ENCODE measurements around the gene MYBPC3.

MYBPC3 gene

GRCh38 chr11:47306484-47306844 is 46.0 kb downstream of the MYBPC3 start:
- no peak overlapping the region for H3K4me3 Mint-ChIP-seq
- H3K27ac Mint-ChIP-seq = no peak overlapping the region
- H3K36me3 Mint-ChIP-seq = peaks cover 21% of the 10 kb centered on the region
- no peaks in the 10 kb centered on the region for H3K27me3 Mint-ChIP-seq
- H3K4me1 Mint-ChIP-seq (ENCODE audit: low read depth) = peaks cover 5% of the 10 kb centered on the region
- H3K9me3 Mint-ChIP-seq (ENCODE audit: low read depth) = peaks cover 5% of the 10 kb centered on the region

- H3K4me1 Mint-ChIP-seq (ENCODE audit: low read depth) = peaks cover 7% of the 10 kb centered on the region
- H3K36me3 Mint-ChIP-seq = peaks cover 23% of the 10 kb centered on the region
- no peak overlapping the region for H3K4me3 Mint-ChIP-seq
- H3K27ac Mint-ChIP-seq = no peak overlapping the region
- H3K27me3 Mint-ChIP-seq = no peaks in the 10 kb centered on the region
- peaks cover 5% of the 10 kb centered on the region for H3K9me3 Mint-ChIP-seq (ENCODE audit: low read depth)
These were observed 46.6 kb downstream of the MYBPC3 start for GRCh38 chr11:47305734-47306483.

- Mint-ChIP-seq H3K4me1 (ENCODE audit: low read depth) (peaks cover 9% of the 10 kb centered on the region), H3K36me3 (peaks cover 43% of the 10 kb centered on the region)
These were observed 49.6 kb downstream of the MYBPC3 start for GRCh38 chr11:47302853-47303252.

GRCh38 chr11:47299078-47299477 is 53.4 kb downstream of the MYBPC3 start:
- Mint-ChIP-seq H3K9me3 (ENCODE audit: low read depth) (peaks cover 5% of the 10 kb centered on the region), H3K4me3 (no peak overlapping the region), H3K36me3 (peaks cover 38% of the 10 kb centered on the region), H3K27ac (no peak overlapping the region), H3K4me1 (ENCODE audit: low read depth) (peaks cover 9% of the 10 kb centered on the region), H3K27me3 (no peaks in the 10 kb centered on the region)

More at GRCh38 chr11:47302853-47303252, 49.6 kb downstream of the MYBPC3 start:
- peak overlapping the region; percentile 23 for H3K27ac Mint-ChIP-seq
- no peaks in the 10 kb centered on the region for H3K27me3 Mint-ChIP-seq
- H3K9me3 Mint-ChIP-seq (ENCODE audit: low read depth) = peaks cover 5% of the 10 kb centered on the region
- no peak overlapping the region for H3K4me3 Mint-ChIP-seq

- peaks cover 3% of the 10 kb centered on the region for H3K4me1 Mint-ChIP-seq (ENCODE audit: low read depth)
- H3K27ac Mint-ChIP-seq = peak overlapping the region; percentile 58
- H3K4me3 Mint-ChIP-seq = no peak overlapping the region
- no peaks in the 10 kb centered on the region for H3K27me3 Mint-ChIP-seq
- peaks cover 22% of the 10 kb centered on the region for H3K36me3 Mint-ChIP-seq
- no peaks in the 10 kb centered on the region for H3K9me3 Mint-ChIP-seq (ENCODE audit: low read depth)
These were observed 56.5 kb downstream of the MYBPC3 start for GRCh38 chr11:47296045-47296444.

GRCh38 chr11:47295385-47295784 is 57.1 kb downstream of the MYBPC3 start:
- Mint-ChIP-seq H3K36me3 (peaks cover 23% of the 10 kb centered on the region), H3K4me1 (ENCODE audit: low read depth) (peaks cover 1% of the 10 kb centered on the region), H3K27ac (no peak overlapping the region), H3K27me3 (no peaks in the 10 kb centered on the region), H3K9me3 (ENCODE audit: low read depth) (no peaks in the 10 kb centered on the region), H3K4me3 (no peak overlapping the region)

GRCh38 chr11:47289856-47290255 is 62.6 kb downstream of the MYBPC3 start:
- no peak overlapping the region for H3K27ac Mint-ChIP-seq
- H3K4me1 Mint-ChIP-seq (ENCODE audit: low read depth) = no peaks in the 10 kb centered on the region
- H3K4me3 Mint-ChIP-seq = no peak overlapping the region
- H3K36me3 Mint-ChIP-seq = peaks cover 5% of the 10 kb centered on the region
- no peaks in the 10 kb centered on the region for H3K27me3 Mint-ChIP-seq
- H3K9me3 Mint-ChIP-seq (ENCODE audit: low read depth) = no peaks in the 10 kb centered on the region

GRCh38 chr11:47288066-47288465 is 64.4 kb downstream of the MYBPC3 start:
- Mint-ChIP-seq H3K4me3 (no peak overlapping the region), H3K27me3 (no peaks in the 10 kb centered on the region), H3K4me1 (ENCODE audit: low read depth) (no peaks in the 10 kb centered on the region), H3K27ac (no peak overlapping the region), H3K9me3 (ENCODE audit: low read depth) (no peaks in the 10 kb centered on the region), H3K36me3 (peaks cover 8% of the 10 kb centered on the region)

- no peak overlapping the region for H3K4me3 Mint-ChIP-seq
- no peaks in the 10 kb centered on the region for H3K27me3 Mint-ChIP-seq
- no peaks in the 10 kb centered on the region for H3K4me1 Mint-ChIP-seq (ENCODE audit: low read depth)
- H3K27ac Mint-ChIP-seq = peak overlapping the region; percentile 22
- H3K36me3 Mint-ChIP-seq = peaks cover 11% of the 10 kb centered on the region
- no peaks in the 10 kb centered on the region for H3K9me3 Mint-ChIP-seq (ENCODE audit: low read depth)
These were observed 66.3 kb downstream of the MYBPC3 start for GRCh38 chr11:47285969-47286770.

- H3K27me3 Mint-ChIP-seq = no peaks in the 10 kb centered on the region
- peaks cover 13% of the 10 kb centered on the region for H3K36me3 Mint-ChIP-seq
- no peaks in the 10 kb centered on the region for H3K4me1 Mint-ChIP-seq (ENCODE audit: low read depth)
- no peak overlapping the region for H3K27ac Mint-ChIP-seq
- no peak overlapping the region for H3K4me3 Mint-ChIP-seq
- H3K9me3 Mint-ChIP-seq (ENCODE audit: low read depth) = no peaks in the 10 kb centered on the region
These were observed 68.4 kb downstream of the MYBPC3 start for GRCh38 chr11:47284151-47284550.

GRCh38 chr11:47282462-47282861 is 70.0 kb downstream of the MYBPC3 start:
- Mint-ChIP-seq H3K9me3 (ENCODE audit: low read depth) (no peaks in the 10 kb centered on the region), H3K36me3 (peaks cover 16% of the 10 kb centered on the region), H3K27me3 (no peaks in the 10 kb centered on the region), H3K4me1 (ENCODE audit: low read depth) (no peaks in the 10 kb centered on the region), H3K27ac (no peak overlapping the region), H3K4me3 (no peak overlapping the region)
